ENCODE data around the gene MYH4.

The MYH4 gene

DNA sequence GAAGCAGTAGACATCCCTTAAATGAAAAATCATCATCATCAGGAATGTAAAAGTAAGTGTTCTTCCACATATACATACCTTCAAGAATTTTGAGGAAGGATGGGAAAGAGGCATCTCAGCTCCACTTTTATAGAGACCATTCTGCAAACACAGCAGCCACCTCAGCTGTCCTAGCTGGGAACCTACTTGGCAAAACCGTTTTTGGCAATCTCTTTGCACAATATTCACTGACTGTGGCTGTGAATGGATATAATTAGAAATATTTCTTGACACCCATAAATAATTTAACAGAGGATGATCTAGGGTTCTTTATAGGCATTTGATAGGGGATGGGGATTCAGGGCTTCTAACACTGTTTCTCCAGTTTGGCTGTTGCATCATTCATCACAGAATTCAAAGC is at the start of gene MYH4:
Gene MYH4, minus strand, starts transcription at position 101 of the 400 bp plus-strand sequence. CDS start 2,814 bp downstream, outside the sequence.
- DNase-seq: no peak

- DNase-seq: no peak
Measured at GRCh38 chr17:10518271-10519037, 49.1 kb upstream of the MYH4 start, which contains the start of gene MYH1. Gene MYH1 (minus strand): TSS chr17:10518542. CDS start chr17:10516642, 1,900 bp downstream.

GRCh38 chr17:10516638-10517037 is 47.3 kb upstream of the MYH4 start:
- no peak for DNase-seq

DNA sequence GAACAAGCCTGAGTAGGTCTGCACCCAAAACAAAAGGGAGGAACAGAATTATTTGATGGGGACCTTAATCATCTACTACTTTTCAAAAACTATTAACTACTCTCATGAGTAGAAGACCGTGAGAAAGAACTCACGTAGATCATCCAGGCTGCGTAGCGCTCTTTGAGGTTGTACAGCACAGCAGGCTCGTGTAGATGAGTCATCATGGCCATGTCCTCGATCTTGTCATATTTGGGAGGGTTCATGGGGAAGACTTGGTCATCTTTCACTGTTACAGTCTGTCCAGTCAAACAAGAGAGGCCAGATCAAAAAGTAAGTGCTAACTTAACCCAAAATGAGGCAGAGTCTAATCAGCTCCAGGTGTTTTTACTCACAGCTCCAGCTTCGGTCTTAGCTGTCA is 46.7 kb upstream of the MYH4 start:
- DNase-seq: no peak

DNA sequence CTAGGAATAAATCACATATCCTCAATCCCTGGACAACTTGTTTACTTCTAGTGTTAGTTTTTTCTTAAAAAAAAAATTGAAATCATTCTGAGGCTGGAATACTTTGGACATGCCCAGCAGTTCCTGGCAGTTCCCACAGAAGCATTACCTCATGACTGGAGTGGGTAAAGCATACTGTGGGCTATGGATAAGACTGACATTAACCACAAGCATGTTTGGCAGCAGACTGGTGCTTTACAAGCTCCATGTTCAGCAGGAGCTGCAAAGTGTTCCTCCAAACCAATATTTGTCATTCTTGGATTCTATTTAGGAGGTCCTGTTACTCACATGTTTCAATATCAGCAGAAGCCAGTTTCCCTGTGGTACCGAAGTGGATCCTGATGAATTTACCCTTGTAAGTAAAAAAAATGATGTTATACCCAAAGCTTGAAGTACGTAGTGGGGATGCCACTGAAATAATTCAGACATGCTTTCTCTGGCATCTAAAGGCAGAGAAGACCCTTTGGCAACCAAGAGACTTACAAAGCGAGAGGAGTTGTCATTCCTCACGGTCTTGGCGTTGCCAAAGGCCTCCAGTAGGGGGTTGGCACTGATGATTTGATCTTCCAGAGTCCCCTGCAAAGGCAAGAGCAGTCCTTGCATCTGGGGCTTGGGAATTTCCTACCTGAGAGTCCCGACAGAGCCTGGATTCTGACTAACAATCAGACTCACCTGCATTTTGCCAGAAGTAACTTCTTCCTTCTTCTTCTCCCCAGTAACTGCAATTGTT is 44.1 kb upstream of the MYH4 start:
- DNase-seq: no peak

DNA sequence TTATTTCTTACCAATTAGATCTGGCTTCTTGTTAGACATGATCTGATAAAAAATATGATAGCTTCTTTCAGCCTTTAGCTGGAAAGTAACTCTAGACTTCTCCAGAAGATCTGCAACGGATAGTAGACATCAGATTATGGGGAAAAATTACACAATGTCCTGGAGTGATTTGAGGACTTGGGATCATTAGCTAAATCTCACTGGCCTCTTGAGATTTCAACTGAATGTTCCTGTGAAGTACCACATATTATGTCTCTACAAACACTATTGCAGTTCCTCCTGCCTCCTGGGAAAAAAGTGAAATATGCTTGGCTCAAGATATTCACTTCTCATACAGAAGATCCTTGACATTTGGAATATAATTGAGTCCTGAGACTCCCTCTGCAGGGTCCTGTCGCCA is 43.5 kb upstream of the MYH4 start:
- no peak for DNase-seq

DNA sequence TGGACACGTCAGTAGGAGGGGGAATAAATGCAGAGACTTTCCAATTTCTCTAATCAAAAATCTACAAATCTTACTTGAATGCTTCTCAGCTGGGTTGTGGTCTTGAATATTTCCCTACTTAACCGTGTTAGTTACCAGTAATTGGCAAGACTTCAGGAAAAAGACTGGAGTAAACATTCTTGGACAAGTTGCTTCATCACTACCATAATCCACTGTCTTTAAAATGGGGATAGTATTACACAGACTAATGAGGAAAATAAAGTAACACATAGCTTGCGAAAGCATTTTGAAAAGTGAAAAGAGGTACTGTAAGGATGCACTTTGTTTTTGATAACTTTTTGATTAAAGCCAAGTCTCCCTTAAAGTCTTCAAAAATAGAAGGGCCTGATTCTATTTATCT is 30.6 kb upstream of the MYH4 start:
- no peak for DNase-seq

DNA sequence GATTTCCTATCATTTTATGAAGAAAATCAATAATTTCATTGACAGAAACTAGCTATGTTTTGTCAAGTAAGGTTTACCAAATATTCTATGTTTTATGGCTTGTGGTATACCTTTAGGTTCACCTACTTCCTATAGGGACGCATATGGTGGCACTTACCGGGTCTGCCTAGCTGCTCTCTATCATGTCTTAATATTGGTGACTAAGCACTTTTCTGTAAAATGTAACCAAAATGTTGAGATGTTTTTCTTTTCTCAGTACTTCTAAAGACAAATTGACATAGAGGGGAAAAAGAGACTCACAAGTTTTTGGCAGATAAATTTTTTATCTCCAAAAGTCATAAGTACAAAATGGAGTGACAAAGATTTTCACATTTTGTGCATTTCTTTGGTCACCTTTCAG is 22.6 kb upstream of the MYH4 start:
- no peak for DNase-seq

DNA sequence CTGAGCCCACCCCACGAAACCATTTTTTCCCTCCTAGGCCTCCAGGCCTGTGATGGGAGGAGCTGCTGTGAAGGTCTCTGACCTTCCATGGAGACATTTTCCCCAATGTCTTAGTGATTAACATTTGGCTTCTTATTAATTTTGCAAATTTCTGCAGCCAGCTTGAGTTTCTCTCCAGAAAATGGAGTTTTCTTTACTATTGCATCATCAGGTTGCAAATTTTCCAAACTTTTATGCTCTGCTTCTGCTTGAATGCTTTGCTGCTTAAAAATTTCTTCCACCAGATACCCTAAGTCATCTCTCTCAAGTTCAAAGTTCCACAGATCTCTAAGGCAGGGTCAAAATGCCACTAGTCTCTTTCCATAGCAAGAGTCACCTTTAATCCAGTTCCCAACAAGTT is 12.9 kb upstream of the MYH4 start:
- DNase-seq: no peak

- no peak for DNase-seq
Measured at GRCh38 chr17:10477701-10478100, 8.3 kb upstream of the MYH4 start.

- DNase-seq: no peak
Measured at GRCh38 chr17:10474536-10474935, 5.2 kb upstream of the MYH4 start.

DNA sequence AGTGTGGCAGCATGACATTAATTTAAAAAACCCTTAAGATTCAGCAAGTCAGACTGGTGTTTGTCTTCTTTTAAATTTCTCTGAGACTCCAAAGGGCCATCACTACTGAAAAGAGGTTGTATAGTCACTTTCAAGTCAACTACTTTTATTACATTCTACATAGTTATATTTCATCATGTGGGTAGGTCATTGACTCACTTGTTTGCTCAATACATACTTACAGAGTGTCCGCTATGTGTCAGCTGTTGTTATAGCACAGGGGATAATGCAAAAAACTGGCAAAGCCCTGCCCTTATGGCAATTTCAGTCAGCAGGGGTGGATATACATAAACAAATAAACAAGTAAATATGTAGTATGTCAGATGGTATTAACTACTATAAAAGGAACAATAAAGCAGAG is 2.5 kb upstream of the MYH4 start:
- no peak for DNase-seq

DNA sequence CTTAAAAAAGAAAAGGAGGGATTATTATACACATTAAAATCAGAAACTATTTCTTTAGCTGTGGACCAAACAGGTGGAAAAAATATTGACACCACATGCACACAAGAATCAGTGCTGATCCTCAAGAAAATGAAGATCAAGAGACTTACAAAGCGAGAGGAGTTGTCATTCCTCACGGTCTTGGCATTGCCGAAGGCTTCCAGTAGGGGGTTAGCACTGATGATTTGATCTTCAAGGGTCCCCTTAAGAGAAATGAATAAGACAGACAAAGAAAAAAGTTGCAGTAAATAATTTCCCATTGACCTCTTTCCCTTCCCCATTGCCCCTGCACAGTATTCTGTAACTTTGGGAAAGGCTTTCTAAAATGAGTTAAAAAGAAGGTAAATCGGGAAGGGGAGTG is 6.0 kb downstream of the MYH4 start:
- no peak for DNase-seq

DNA sequence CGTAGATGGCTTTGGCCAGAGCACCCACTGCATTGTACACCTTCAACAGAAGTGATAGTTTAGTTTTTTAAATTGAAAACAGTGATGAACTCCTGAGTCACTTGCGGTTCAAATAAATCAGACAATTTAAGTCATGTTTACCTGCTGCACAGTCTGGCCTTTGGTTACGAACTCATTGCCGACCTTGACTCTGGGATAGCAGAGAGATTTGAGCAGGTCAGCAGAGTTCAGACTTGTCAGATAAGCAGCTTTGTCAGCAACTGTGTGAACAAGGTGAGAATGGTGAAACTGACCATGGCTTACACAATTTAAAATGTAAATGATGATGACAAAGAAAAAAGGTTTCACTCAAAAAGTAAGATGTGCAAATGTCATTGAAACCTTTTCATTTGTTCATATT is 9.3 kb downstream of the MYH4 start:
- DNase-seq: no peak

DNA sequence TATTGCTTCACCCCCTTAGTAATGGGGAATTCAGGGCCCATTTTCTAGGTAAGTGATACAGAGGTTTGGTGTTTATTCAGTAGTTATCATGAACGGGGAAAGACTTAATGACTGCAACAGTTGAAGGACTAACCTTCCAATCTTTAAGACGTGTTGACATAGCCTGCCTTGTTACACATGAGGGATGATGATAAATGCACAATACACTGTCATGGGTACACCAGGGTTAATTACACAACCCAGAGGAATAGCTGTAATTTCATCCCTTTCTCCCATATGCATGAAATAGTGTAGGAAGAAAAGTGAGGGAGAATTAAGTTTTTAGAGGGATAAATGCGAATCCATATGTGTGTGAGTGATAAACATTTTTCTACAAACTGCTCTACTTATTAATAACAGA is 10.7 kb downstream of the MYH4 start:
- DNase-seq: no peak

- DNase-seq: no peak
Measured at GRCh38 chr17:10457952-10458351, 11.4 kb downstream of the MYH4 start.

DNA sequence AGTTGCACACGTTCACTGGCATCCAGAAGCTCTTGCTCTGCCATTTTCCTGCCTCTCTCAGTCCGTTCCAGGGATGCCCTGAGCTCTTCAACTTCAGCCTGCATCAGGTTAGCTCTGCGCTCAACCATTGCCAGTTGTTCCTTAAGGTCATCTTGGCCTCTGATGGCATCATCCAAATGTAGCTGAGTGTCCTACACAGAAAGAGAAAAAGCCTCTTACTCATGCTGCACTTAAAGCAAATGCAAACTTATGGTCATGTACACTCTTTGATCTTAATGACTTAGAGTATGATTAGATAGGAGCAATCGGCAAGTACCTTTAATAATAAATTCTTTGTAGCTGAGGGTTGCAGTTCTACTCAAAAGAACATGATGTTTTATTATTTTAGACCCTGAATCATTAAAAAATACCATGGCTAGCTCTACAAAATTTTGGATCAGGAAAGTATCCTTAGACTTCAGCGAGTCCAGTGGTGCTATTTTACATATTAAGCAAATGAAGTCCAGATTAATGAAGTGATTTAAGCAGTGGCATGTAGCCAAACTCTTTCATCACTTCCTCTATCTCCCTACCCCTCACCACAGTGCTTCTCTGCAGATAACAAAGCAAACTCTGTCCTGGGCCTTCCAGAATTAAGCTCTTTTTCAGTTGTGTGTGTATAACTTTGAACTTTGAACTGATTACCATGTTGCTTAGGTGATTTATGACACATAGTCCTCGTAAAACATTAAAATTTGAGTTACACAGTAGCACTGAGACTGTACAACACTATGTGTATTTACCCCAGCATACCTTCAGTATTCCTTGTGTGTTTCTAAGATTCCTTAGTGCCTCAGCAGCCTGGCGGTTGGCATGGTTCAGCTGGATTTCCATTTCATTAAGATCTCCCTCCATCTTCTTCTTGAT is 22.1 kb downstream of the MYH4 start:
- DNase-seq: no peak

DNA sequence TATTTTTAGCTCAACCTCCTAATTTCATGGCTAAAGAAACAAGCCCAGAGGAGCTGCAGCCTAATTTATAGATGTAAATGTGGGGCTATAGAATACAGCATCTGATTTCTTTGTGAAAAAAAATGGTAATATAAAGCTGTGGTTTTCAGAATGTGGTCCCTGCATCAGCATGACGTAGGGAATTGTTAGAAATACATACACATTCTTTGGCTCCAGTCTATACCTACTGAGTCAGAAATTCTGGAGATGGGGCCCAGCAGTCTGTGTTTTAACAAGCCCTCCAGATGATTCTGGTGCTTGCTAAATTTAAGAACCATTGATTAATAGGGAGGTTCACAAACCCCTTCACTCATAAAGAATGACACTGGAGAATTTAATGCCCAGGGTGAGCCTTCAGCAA is 29.5 kb downstream of the MYH4 start:
- no peak for DNase-seq

- DNase-seq: no peak
Measured at GRCh38 chr17:10435096-10435495, 34.3 kb downstream of the MYH4 start.

GRCh38 chr17:10429421-10430045 is 39.8 kb downstream of the MYH4 start:
- no peak for DNase-seq

GRCh38 chr17:10428781-10429180 is 40.6 kb downstream of the MYH4 start:
- DNase-seq: no peak

GRCh38 chr17:10421900-10422542 is 47.3 kb downstream of the MYH4 start, which contains the start of gene MYH8:
Gene MYH8 (minus strand): TSS chr17:10421950. CDS start chr17:10420227, 1,723 bp downstream.
- no peak for DNase-seq

Measured in activated gamma-delta T cell treated with Interleukin-2 at 50 U/mL for 16 hours (primary cell).